Fibroblast of skin of right quadriceps (primary cell): ENCODE measurements around the gene ZDHHC11B.
A peak's percentile ranks its signal among the peaks of the same experiment; 100 is the strongest.
"Not testable (repeated sequence)": the region's sequence is repeated elsewhere in the genome, so short reads cannot be mapped to it uniquely, and the experiment has no call there.

Source experiments
- DNase-seq: peaks from one replicate; pipeline ENCODE4 v3.0.0-alpha.2; 2013

ZDHHC11B gene

GRCh38 chr5:683551-684481 is 100.7 kb downstream of the ZDHHC11B start:
- DNase-seq: no peak

- not testable (repeated sequence) for DNase-seq
These were observed 101.7 kb downstream of the ZDHHC11B start for GRCh38 chr5:682651-683358.

GRCh38 chr5:682216-682615 is 102.3 kb downstream of the ZDHHC11B start:
- not testable (repeated sequence) for DNase-seq

- not testable (repeated sequence) for DNase-seq
These were observed 103.0 kb downstream of the ZDHHC11B start for GRCh38 chr5:681317-682191.

GRCh38 chr5:680836-681235 is 103.7 kb downstream of the ZDHHC11B start:
- DNase-seq: not testable (repeated sequence)

- not testable (repeated sequence) for DNase-seq
These were observed 104.3 kb downstream of the ZDHHC11B start for GRCh38 chr5:680118-680795.

GRCh38 chr5:679166-679895 is 105.2 kb downstream of the ZDHHC11B start:
- not testable (repeated sequence) for DNase-seq

GRCh38 chr5:678521-678920 is 106.0 kb downstream of the ZDHHC11B start:
- DNase-seq: not testable (repeated sequence)

GRCh38 chr5:677131-678101 is 107.1 kb downstream of the ZDHHC11B start:
- no peak for DNase-seq

- DNase-seq: no peak
These were observed 107.8 kb downstream of the ZDHHC11B start for GRCh38 chr5:676699-677076.

- DNase-seq: no peak
These were observed 108.4 kb downstream of the ZDHHC11B start for GRCh38 chr5:675871-676698.

GRCh38 chr5:675111-675870 is 109.2 kb downstream of the ZDHHC11B start:
- no peak for DNase-seq

- no peak for DNase-seq
These were observed 109.9 kb downstream of the ZDHHC11B start for GRCh38 chr5:674630-675011.

- DNase-seq: no peak
These were observed 110.5 kb downstream of the ZDHHC11B start for GRCh38 chr5:673831-674629.

- DNase-seq: no peak
These were observed 111.2 kb downstream of the ZDHHC11B start for GRCh38 chr5:673161-673830.

GRCh38 chr5:672329-673160 is 112.0 kb downstream of the ZDHHC11B start:
- DNase-seq: peak; percentile 77
